ENCODE data around the gene PSD.
A peak's percentile ranks its signal among the peaks of the same experiment; 100 is the strongest.

PSD gene

GRCh38 chr10:102382871-102383270 is 35.7 kb downstream of the PSD start:
- no peak for DNase-seq

GRCh38 chr10:102381983-102382382 is 36.6 kb downstream of the PSD start:
- DNase-seq, result no peak

GRCh38 chr10:102379383-102379782 is 39.2 kb downstream of the PSD start:
- DNase-seq, result no peak

- no peak for DNase-seq
Observed at GRCh38 chr10:102376901-102377300, 41.7 kb downstream of the PSD start.

GRCh38 chr10:102375867-102376266 is 42.7 kb downstream of the PSD start:
- no peak for DNase-seq

GRCh38 chr10:102375250-102375649 is 43.3 kb downstream of the PSD start:
- DNase-seq, result no peak

- no peak for DNase-seq
Observed at GRCh38 chr10:102371295-102371694, 47.3 kb downstream of the PSD start.

GRCh38 chr10:102368077-102368476 is 50.5 kb downstream of the PSD start:
- peak; percentile 39 for DNase-seq

GRCh38 chr10:102367441-102367840 is 51.1 kb downstream of the PSD start:
- no peak for DNase-seq

- no peak for DNase-seq
Observed at GRCh38 chr10:102358712-102359382, 59.7 kb downstream of the PSD start.

- no peak for DNase-seq
Observed at GRCh38 chr10:102354451-102354850, 64.1 kb downstream of the PSD start.

Data from kidney glomerular epithelial cell (primary cell).